ENCODE results near the gene GPM6B. TPM values are rescaled to one million over a fixed set of nuclear protein-coding genes. Genes with fewer than 3 reads are reported as not detected.

The GPM6B gene
- total and polyA plus RNA-seq, 2 donors from 2014 or later: 6.3 to 16.0 TPM

GRCh38 chrX:13742397-13743176, 74.3 kb downstream of the GPM6B start:
- DNase-seq (peak in 1 of 5 donors; percentile 57), FAIRE-seq (no peak)
- peak overlapping the region in 1 of 3 donors; percentile 22 for H3K9ac ChIP-seq (ENCODE audit: low read length in 3 of 3)
- peaks cover 0 to 3% (median 0%) of the 10 kb centered on the region in 3 donors for H3K4me1 ChIP-seq (ENCODE audit: control insufficient read depth in 2 of 3, insufficient read depth in 2 of 3, low read depth in 1 of 3, low read length in 3 of 3)
- TF ChIP-seq, protein P1, sequence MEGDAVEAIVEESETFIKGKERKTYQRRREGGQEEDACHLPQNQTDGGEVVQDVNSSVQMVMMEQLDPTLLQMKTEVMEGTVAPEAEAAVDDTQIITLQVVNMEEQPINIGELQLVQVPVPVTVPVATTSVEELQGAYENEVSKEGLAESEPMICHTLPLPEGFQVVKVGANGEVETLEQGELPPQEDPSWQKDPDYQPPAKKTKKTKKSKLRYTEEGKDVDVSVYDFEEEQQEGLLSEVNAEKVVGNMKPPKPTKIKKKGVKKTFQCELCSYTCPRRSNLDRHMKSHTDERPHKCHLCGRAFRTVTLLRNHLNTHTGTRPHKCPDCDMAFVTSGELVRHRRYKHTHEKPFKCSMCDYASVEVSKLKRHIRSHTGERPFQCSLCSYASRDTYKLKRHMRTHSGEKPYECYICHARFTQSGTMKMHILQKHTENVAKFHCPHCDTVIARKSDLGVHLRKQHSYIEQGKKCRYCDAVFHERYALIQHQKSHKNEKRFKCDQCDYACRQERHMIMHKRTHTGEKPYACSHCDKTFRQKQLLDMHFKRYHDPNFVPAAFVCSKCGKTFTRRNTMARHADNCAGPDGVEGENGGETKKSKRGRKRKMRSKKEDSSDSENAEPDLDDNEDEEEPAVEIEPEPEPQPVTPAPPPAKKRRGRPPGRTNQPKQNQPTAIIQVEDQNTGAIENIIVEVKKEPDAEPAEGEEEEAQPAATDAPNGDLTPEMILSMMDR (IDR thresholded peaks at IDR 0.05; ENCODE audit: borderline replicate concordance, extremely low read depth, insufficient read depth): no peak
- peak overlapping the region in 1 of 2 donors; percentile 47 for H3K27ac ChIP-seq (ENCODE audit: low read depth in 2 of 2, low read length in 2 of 2)
- H3K27me3 ChIP-seq (ENCODE audit: control insufficient read depth, insufficient read depth, low read length): no peaks in the 10 kb centered on the region
- no peak overlapping the region for H3K4me3 ChIP-seq (ENCODE audit: low read length in 3 of 3)
- H3K36me3 ChIP-seq (ENCODE audit: control insufficient read depth in 2 of 3, insufficient read depth in 3 of 3, low read length in 3 of 3): peaks cover 0 to 11% (median 10%) of the 10 kb centered on the region in 3 donors
- intact Hi-C loops (cut with DNase I): no loop called here
- H3K9me3 ChIP-seq (ENCODE audit: control insufficient read depth in 2 of 3, insufficient read depth in 1 of 3, low read length in 3 of 3): no peaks in the 10 kb centered on the region

GRCh38 chrX:13741695-13742094, 75.2 kb downstream of the GPM6B start:
- Histone ChIP-seq H3K4me3 (ENCODE audit: low read length in 3 of 3) (no peak overlapping the region), H3K27me3 (ENCODE audit: control insufficient read depth, insufficient read depth, low read length) (no peaks in the 10 kb centered on the region), H3K36me3 (ENCODE audit: control insufficient read depth in 2 of 3, insufficient read depth in 3 of 3, low read length in 3 of 3) (peaks cover 0 to 5% (median 5%) of the 10 kb centered on the region in 3 donors), H3K27ac (ENCODE audit: low read depth in 2 of 2, low read length in 2 of 2) (no peak overlapping the region), H3K4me1 (ENCODE audit: control insufficient read depth in 2 of 3, insufficient read depth in 2 of 3, low read depth in 1 of 3, low read length in 3 of 3) (peaks cover 0 to 3% (median 0%) of the 10 kb centered on the region in 3 donors), H3K9ac (ENCODE audit: low read length in 3 of 3) (no peak overlapping the region), H3K9me3 (ENCODE audit: control insufficient read depth in 2 of 3, insufficient read depth in 1 of 3, low read length in 3 of 3) (no peaks in the 10 kb centered on the region)
- FAIRE-seq (no peak), DNase-seq (no peak)
- TF ChIP-seq, protein P1 (IDR thresholded peaks at IDR 0.05; ENCODE audit: borderline replicate concordance, extremely low read depth, insufficient read depth): no peak
- intact Hi-C loops (cut with DNase I): no loop called here

DNA sequence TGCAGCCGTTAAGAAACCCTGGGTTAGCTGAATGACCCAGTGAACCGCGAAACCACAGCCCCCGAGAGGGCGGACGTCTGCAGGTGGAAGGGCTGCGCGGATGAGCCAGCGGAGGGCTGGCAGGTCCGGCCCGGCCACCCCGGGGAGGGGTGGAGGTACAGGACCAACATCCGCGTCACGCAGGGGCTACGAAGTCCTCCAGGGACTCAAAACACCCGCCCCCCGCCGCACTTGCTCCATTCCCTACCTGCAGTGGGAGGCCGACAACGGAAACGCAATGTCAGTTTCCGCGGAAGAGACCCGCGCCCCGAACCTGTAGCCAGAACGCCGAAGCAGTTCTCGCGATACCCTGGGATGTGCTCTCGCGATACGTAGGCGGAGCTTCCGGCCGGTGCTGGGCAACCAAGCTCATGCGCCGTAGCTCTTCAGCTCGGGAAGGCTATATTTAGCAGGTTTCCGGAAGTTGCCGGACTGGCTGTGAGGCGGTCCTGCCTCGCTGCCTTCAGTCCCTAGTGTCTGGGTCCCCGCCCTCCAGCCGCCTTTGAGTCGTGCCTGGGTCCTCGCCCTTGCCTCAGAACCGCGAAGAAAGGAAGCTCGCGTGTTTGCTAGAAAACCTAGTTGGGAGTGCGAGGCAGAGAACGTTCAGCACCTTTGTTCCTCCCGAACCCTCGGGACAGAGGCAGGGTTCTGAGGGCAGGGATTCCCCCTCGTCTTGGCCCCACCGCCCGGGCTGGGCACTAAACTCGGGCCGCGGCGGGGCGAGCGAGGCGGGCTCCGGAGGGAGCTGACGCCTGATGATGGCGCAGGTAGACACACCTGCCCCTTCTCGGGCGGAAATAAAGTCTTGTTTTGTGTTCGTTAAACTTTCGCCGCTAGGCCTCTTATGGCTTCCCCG, 82.4 kb downstream of the GPM6B start, which contains the start of the genes OFD1 and TRAPPC2:
Gene OFD1, plus strand, starts transcription at position 471 of the 895 bp plus-strand sequence. Its CDS starts 324 bp downstream, at position 795.
Gene TRAPPC2, minus strand, starts transcription at position 343 of the 895 bp plus-strand sequence. CDS start 14,657 bp downstream, outside the sequence.
- Histone ChIP-seq H3K27ac (ENCODE audit: low read depth in 2 of 2, low read length in 2 of 2) (peak within 1 kb of the TSS; percentile 88 to 93), H3K9ac (ENCODE audit: low read length in 3 of 3) (peak within 1 kb of the TSS; percentile 64 to 97 (median 87)), H3K27me3 (ENCODE audit: control insufficient read depth, insufficient read depth, low read length) (no peaks in the 10 kb centered on the region), H3K36me3 (ENCODE audit: control insufficient read depth in 2 of 3, insufficient read depth in 3 of 3, low read length in 3 of 3) (no peaks in the 10 kb centered on the region), H3K9me3 (ENCODE audit: control insufficient read depth in 2 of 3, insufficient read depth in 1 of 3, low read length in 3 of 3) (no peaks in the 10 kb centered on the region), H3K4me3 (ENCODE audit: low read length in 3 of 3) (peak within 1 kb of the TSS; percentile 87 to 98 (median 89)), H3K4me1 (ENCODE audit: control insufficient read depth in 2 of 3, insufficient read depth in 2 of 3, low read depth in 1 of 3, low read length in 3 of 3) (peaks cover 0 to 2% (median 0%) of the 10 kb centered on the region in 3 donors)
- TF ChIP-seq, protein P1 (IDR thresholded peaks at IDR 0.05; ENCODE audit: borderline replicate concordance, extremely low read depth, insufficient read depth): no peak
- DNase-seq (peak; percentile 95 to 98 (median 96)), FAIRE-seq (peak; percentile 92)
- intact Hi-C loops (cut with DNase I): no loop called here
